H1 (cell line): Measurements from ENCODE around the gene CD244. TPM values are rescaled to one million over a fixed set of nuclear protein-coding genes. Genes with fewer than 3 reads are reported as not detected.

Experiments used
- CTCF ChIA-PET: fragments of 300-600 bp; sonication (Branson Sonifier 250); formaldehyde crosslinking; loops from one replicate; lab custom pipeline; 2021; ENCODE audit not compliant: partially characterized antibody; lab: Charles Lee
- POLR2A ChIA-PET: fragments of 300-600 bp; sonication (Branson Sonifier 250); formaldehyde crosslinking; loops from one replicate; lab custom pipeline; 2021; ENCODE audit warnings: inconsistent platforms; ENCODE audit not compliant: partially characterized antibody; lab: Charles Lee
- DNase-seq, 2 experiments: peaks; one replicate each; pipeline versions ENCODE4 v3.0.0 to v3.0.0-alpha.2; 2010 to 2022; ENCODE audit warnings: low spot score in 2 of 2, low read depth in 1 of 2, mixed read lengths in 1 of 2
- FAIRE-seq: peaks from 2 replicates; lab custom pipeline; 2011; peaks lifted over from hg19 to GRCh38; lab: Jason Lieb, UNC
- H2AFZ ChIP-seq: 2 replicates; pipeline ENCODE4 v1.8.1; 2012; ENCODE audit warnings: low read length, inconsistent platforms
- H2AK5ac ChIP-seq: 2 replicates; pipeline ENCODE4 v1.6.1; 2013; ENCODE audit warnings: low read depth, low read length
- H2BK120ac ChIP-seq: replicated peaks from 2 replicates; pipeline ENCODE3; 2013; ENCODE audit warnings: low read depth, low read length, inconsistent platforms
- H2BK12ac ChIP-seq: 2 replicates; pipeline ENCODE4 v1.6.1; 2013; ENCODE audit warnings: low read depth, low read length
- H2BK15ac ChIP-seq: 2 replicates; pipeline ENCODE4 v1.6.1; 2013; ENCODE audit warnings: low read length
- H2BK20ac ChIP-seq: 2 replicates; pipeline ENCODE4 v1.6.1; 2013; ENCODE audit warnings: low read length
- H2BK5ac ChIP-seq: 2 replicates; pipeline ENCODE4 v1.6.1; 2013; ENCODE audit warnings: low read depth, low read length
- H3K14ac ChIP-seq: 2 replicates; pipeline ENCODE4 v1.6.1; 2013; ENCODE audit warnings: inconsistent platforms; ENCODE audit not compliant: insufficient read length
- H3K18ac ChIP-seq: 2 replicates; pipeline ENCODE4 v1.6.1; 2013; ENCODE audit warnings: low read length; ENCODE audit errors: extremely low read depth
- H3K23ac ChIP-seq: 2 replicates; pipeline ENCODE4 v1.6.1; 2013; ENCODE audit warnings: inconsistent platforms; ENCODE audit not compliant: insufficient read length
- H3K23me2 ChIP-seq: 2 replicates; pipeline ENCODE4 v1.6.1; 2013; ENCODE audit warnings: low read depth, low read length
- H3K27ac ChIP-seq: 2 replicates; pipeline ENCODE4 v1.6.1; 2011; ENCODE audit warnings: low read depth, low read length, inconsistent platforms
- H3K27me3 ChIP-seq, 4 experiments: replicated peaks in 1 of 4; 1 replicate in 1 of 4; 2 replicates in 3 of 4; pipeline versions ENCODE4 v1.6.1 to v1.8.1; 2011 to 2013; ENCODE audit warnings: low read length in 3 of 4, mild to moderate bottlenecking in 3 of 4, inconsistent platforms in 2 of 4, mixed read lengths in 2 of 4, moderate library complexity in 1 of 4; ENCODE audit not compliant: control insufficient read depth in 3 of 4, insufficient read depth in 3 of 4; ENCODE audit errors: extremely low read depth in 1 of 4
- H3K36me3 ChIP-seq, 4 experiments: 2 replicates each; pipeline versions ENCODE4 v1.6.1 to v1.8.1; 2011 to 2013; ENCODE audit warnings: mild to moderate bottlenecking in 4 of 4, low read length in 3 of 4, moderate library complexity in 2 of 4, control low read depth in 1 of 4, inconsistent platforms in 1 of 4; ENCODE audit not compliant: insufficient read depth in 4 of 4, control insufficient read depth in 2 of 4
- H3K4ac ChIP-seq: replicated peaks from 2 replicates; pipeline ENCODE3; 2013; ENCODE audit warnings: low read length, low read depth, mixed read lengths, inconsistent platforms; ENCODE audit not compliant: insufficient read length
- H3K4me1 ChIP-seq, 4 experiments: replicated peaks in 1 of 4; 1 replicate in 1 of 4; 2 replicates in 3 of 4; pipeline versions ENCODE4 v1.6.1 to v1.8.1; 2011 to 2013; ENCODE audit warnings: low read length in 3 of 4, inconsistent platforms in 2 of 4, mixed read lengths in 1 of 4; ENCODE audit not compliant: insufficient read depth in 4 of 4, control insufficient read depth in 3 of 4
- H3K4me2 ChIP-seq, 2 experiments: 2 replicates each; pipeline versions ENCODE4 v1.6.1 to v1.8.1; 2011 to 2013; ENCODE audit warnings: low read depth in 2 of 2, low read length in 2 of 2, control low read depth in 1 of 2, inconsistent platforms in 1 of 2, mild to moderate bottlenecking in 1 of 2; ENCODE audit not compliant: insufficient read depth in 1 of 2
- H3K4me3 ChIP-seq, 4 experiments: fragments of 200-600, 300-600 bp in 1 of 4; sonication (generic), shearing (Covaris generic), sonication (Bioruptor Twin) in 1 of 4; 2 replicates each; pipeline versions ENCODE4 v1.5.1 to v1.8.1; 2011 to 2016; ENCODE audit warnings: low read length in 4 of 4, low read depth in 3 of 4, control low read depth in 2 of 4, inconsistent platforms in 2 of 4, mild to moderate bottlenecking in 2 of 4, mixed read lengths in 1 of 4, moderate library complexity in 1 of 4; ENCODE audit not compliant: insufficient read depth in 2 of 4; ENCODE audit errors: extremely low read depth in 1 of 4
- H3K56ac ChIP-seq: replicated peaks from 2 replicates; pipeline ENCODE3; 2013; ENCODE audit warnings: low read depth, mild to moderate bottlenecking, mixed read lengths, low read length, inconsistent platforms; ENCODE audit not compliant: insufficient read length
- H3K79me1 ChIP-seq: 2 replicates; pipeline ENCODE4 v1.6.1; 2013; ENCODE audit warnings: low read depth, low read length, control low read depth
- H3K79me2 ChIP-seq, 2 experiments: 2 replicates each; pipeline versions ENCODE4 v1.6.1 to v1.8.1; 2012 to 2013; ENCODE audit warnings: low read length in 2 of 2, mild to moderate bottlenecking in 2 of 2, inconsistent platforms in 1 of 2; ENCODE audit not compliant: insufficient read depth in 2 of 2, control insufficient read depth in 1 of 2
- H3K9ac ChIP-seq, 4 experiments: replicated peaks in 1 of 4; 1 replicate in 1 of 4; 2 replicates in 3 of 4; pipeline versions ENCODE4 v1.6.1 to v1.8.1; 2011 to 2013; ENCODE audit warnings: low read depth in 3 of 4, low read length in 3 of 4, control low read depth in 2 of 4, mild to moderate bottlenecking in 2 of 4, moderate library complexity in 2 of 4, inconsistent platforms in 1 of 4; ENCODE audit errors: extremely low read depth in 1 of 4
- H3K9me3 ChIP-seq, 2 experiments: 2 replicates each; pipeline versions ENCODE4 v1.6.1 to v1.8.1; 2012 to 2013; ENCODE audit warnings: mild to moderate bottlenecking in 2 of 2, moderate library complexity in 2 of 2, control low read depth in 1 of 2, inconsistent platforms in 1 of 2, low read depth in 1 of 2, low read length in 1 of 2, mixed read lengths in 1 of 2; ENCODE audit not compliant: insufficient read depth in 2 of 2
- H4K20me1 ChIP-seq, 2 experiments: replicated peaks in 1 of 2; 2 replicates each; pipeline versions ENCODE3 to v1.8.1; 2011 to 2013; ENCODE audit warnings: inconsistent platforms in 2 of 2, low read length in 2 of 2, mild to moderate bottlenecking in 1 of 2; ENCODE audit not compliant: insufficient read depth in 2 of 2, control insufficient read depth in 1 of 2
- H4K5ac ChIP-seq: 2 replicates; pipeline ENCODE4 v1.6.1; 2013; ENCODE audit warnings: low read length, low read depth, mixed read lengths, inconsistent platforms; ENCODE audit not compliant: insufficient read length
- H4K8ac ChIP-seq: 2 replicates; pipeline ENCODE4 v1.8.0; 2013; ENCODE audit warnings: mild to moderate bottlenecking, moderate library complexity, low read length, inconsistent platforms; ENCODE audit not compliant: insufficient read depth; ENCODE audit errors: extremely low read depth
- H4K91ac ChIP-seq: replicated peaks from 2 replicates; pipeline ENCODE3; 2013; ENCODE audit warnings: low read length, mixed read lengths, inconsistent platforms; ENCODE audit not compliant: insufficient read length
- ATF3 ChIP-seq: IDR thresholded peaks from 2 replicates; pipeline ENCODE4 v1.6.1; 2011; ENCODE audit warnings: low read depth, mild to moderate bottlenecking, low read length; ENCODE audit not compliant: insufficient read depth
- CBX5 ChIP-seq: fragments of 300-800, 300-1000 bp; sonication (generic); IDR thresholded peaks from 2 replicates; pipeline ENCODE4 v1.7.1; 2016; ENCODE audit warnings: antibody characterized with exemption, low read length, low read depth
- CREB1 ChIP-seq: IDR thresholded peaks from 2 replicates; pipeline ENCODE4 v1.6.1; 2012; ENCODE audit warnings: inconsistent platforms
- CTCF ChIP-seq, 3 experiments: IDR thresholded peaks; 1 replicate in 2 of 3; 2 replicates in 1 of 3; pipeline versions ENCODE4 v1.5.1 to v1.6.1; 2011; ENCODE audit warnings: low read length in 3 of 3, mild to moderate bottlenecking in 3 of 3, inconsistent platforms in 2 of 3, low read depth in 1 of 3, moderate library complexity in 1 of 3; ENCODE audit not compliant: insufficient read depth in 1 of 3; ENCODE audit errors: control extremely low read depth in 1 of 3
- FOSL1 ChIP-seq: IDR thresholded peaks from 2 replicates; pipeline ENCODE4 v1.6.1; 2011; ENCODE audit warnings: mild to moderate bottlenecking, low read depth, low read length, moderate library complexity; ENCODE audit not compliant: insufficient read depth
- POU5F1 ChIP-seq: IDR thresholded peaks from 2 replicates; pipeline ENCODE4 v1.6.1; 2011; ENCODE audit warnings: low read depth, mild to moderate bottlenecking, low read length, moderate library complexity
- SP4 ChIP-seq: IDR thresholded peaks from 2 replicates; pipeline ENCODE4 v1.6.1; 2012; ENCODE audit warnings: low read length, inconsistent platforms
- TAF1 ChIP-seq: IDR thresholded peaks from 2 replicates; pipeline ENCODE4 v1.6.1; 2011; ENCODE audit warnings: mild to moderate bottlenecking, low read depth, low read length
- YY1 ChIP-seq: IDR thresholded peaks from 2 replicates; pipeline ENCODE4 v1.6.1; 2011; ENCODE audit warnings: low read depth, mild to moderate bottlenecking, low read length
- WGBS, 2 experiments: shearing (Covaris generic) in 1 of 2; methylation state at CpG; one replicate each; pipeline versions ENCODE4 v1.1.6 to v1.1.7; 2013 to 2015; ENCODE audit warnings: low lambda C conversion rate in 2 of 2, mixed read lengths in 2 of 2, inconsistent platforms in 1 of 2, low coverage in 1 of 2, missing lambda C conversion rate in 1 of 2; ENCODE audit not compliant: insufficient replicate concordance in 2 of 2, insufficient coverage in 1 of 2, insufficient read length in 1 of 2; ENCODE audit errors: extremely low coverage in 1 of 2, missing lambda C conversion rate in 1 of 2; 5-methylcytosine and 5-hydroxymethylcytosine counted together
- polyA plus RNA-seq, 7 experiments: library from polyadenylated mRNA; depleted of rRNA in 3 of 7; stranded (reverse) in 5 of 7; unstranded in 2 of 7; fragments of >200 nt in 5 of 7; fragments of 200-250 nt in 2 of 7; gene quantifications; 1 replicate in 5 of 7; 2 replicates in 1 of 7; 4 replicates in 1 of 7; pipeline versions ENCODE4 v1.2.1 to v1.2.3, GENCODE V29; 2011 to 2013; ENCODE audit warnings: missing spikeins in 2 of 7, mixed read lengths in 2 of 7
- total RNA-seq: library from RNA; stranded (reverse); fragmentation: NEBNext Ultra II Directional; extraction: Animal tissue kit (Norgen Biotek cat#: 25700); gene quantifications from 2 replicates; pipeline ENCODE4 v1.2.1, GENCODE V29; 2021

CD244 gene
- total and polyA plus RNA-seq, 2 of the 8 experiments (the other 6 are each of a cell fraction or from before 2014, with no cell fraction given): not detected

- 72% methylated on average over 4 of the region's 4 CpGs; no CpG with 5 or more reads in 1 of the 2 experiments for WGBS, 2 experiments
- Histone ChIP-seq H4K20me1 (no peaks in the 10 kb centered on the region), H3K4me2 (no peak overlapping the region), H3K18ac (no peak overlapping the region), H3K27me3 (no peaks in the 10 kb centered on the region), H3K9me3 (no peaks in the 10 kb centered on the region), H2BK120ac (no peak overlapping the region), H3K14ac (no peak overlapping the region), H3K79me1 (no peaks in the 10 kb centered on the region), H3K79me2 (no peaks in the 10 kb centered on the region), H4K5ac (no peak overlapping the region), H2AFZ (peak overlapping the region; percentile 55), H3K23me2 (no peaks in the 10 kb centered on the region), H2BK12ac (no peak overlapping the region), H2AK5ac (no peak overlapping the region), H2BK5ac (no peak overlapping the region), H4K8ac (no peak overlapping the region), H3K36me3 (no peaks in the 10 kb centered on the region), H3K27ac (no peak overlapping the region), H2BK20ac (no peak overlapping the region), H3K56ac (no peak overlapping the region), H3K9ac (no peak overlapping the region), H4K91ac (no peak overlapping the region), H3K4me1 (peaks cover 0 to 3% (median 0%) of the 10 kb centered on the region in 4 experiments; a peak in 2 of 7 replicates), H3K4me3 (no peak overlapping the region), H3K23ac (no peak overlapping the region), H2BK15ac (no peak overlapping the region), H3K4ac (no peak overlapping the region)
- TF ChIP-seq CTCF (IDR thresholded peaks at IDR 0.05; ENCODE audit: control extremely low read depth in 1 of 3, insufficient read depth in 1 of 3, low read depth in 1 of 3, low read length in 3 of 3): no peak
- TF ChIP-seq CBX5: no peak
- TF ChIP-seq YY1: no peak
- no peak for TF ChIP-seq SP4
- no peak for TF ChIP-seq CREB1
- TF ChIP-seq FOSL1: no peak
- TF ChIP-seq TAF1: no peak
- TF ChIP-seq ATF3: no peak
- no peak for TF ChIP-seq POU5F1
- FAIRE-seq (no peak), DNase-seq (no peak)
- CTCF ChIA-PET: interaction anchor here (0.6 to 13.0 kb wide), 20 partner anchors 15 to 234 kb away, joined by 3 to 219 read pairs (median 4); partner anchors contain the start of genes CD244, ITLN1 and ITLN2
- POLR2A ChIA-PET: interaction anchor here (0.5 kb wide), 1 partner anchor 178 kb away, joined by 3 read pairs; no protein-coding TSS in a partner anchor
These were observed 25.6 kb downstream of the CD244 start for GRCh38 chr1:160836981-160837557.
